K562 (cell line): Measurements from ENCODE around the gene ZC3H6. TPM values are rescaled to one million over a fixed set of nuclear protein-coding genes. Genes with fewer than 3 reads are reported as not detected.
A peak's percentile ranks its signal among the peaks of the same experiment; 100 is the strongest.

Source experiments
- EHMT2 ChIP-seq: fragments of 450-650 bp; IDR thresholded peaks from 2 replicates; pipeline ENCODE4 v1.6.1; 2018; ENCODE audit warnings: antibody characterized with exemption
- LARP7 ChIP-seq: fragments of 450-650 bp; IDR thresholded peaks from 2 replicates; pipeline ENCODE4 v1.6.1; 2016
- MBD1 ChIP-seq: fragments of 250-450 bp; sonication (Bioruptor Pico); IDR thresholded peaks from 2 replicates; pipeline ENCODE4 v1.8.0; 2022; ENCODE audit warnings: inconsistent platforms
- PREB ChIP-seq: sonication (generic); formaldehyde crosslinking; IDR thresholded peaks from 2 replicates; pipeline ENCODE4 v1.8.1; 2023; ENCODE audit warnings: mild to moderate bottlenecking, missing genetic modification reagents
- SRSF3 ChIP-seq: fragments of 200-400 bp; formaldehyde crosslinking; IDR thresholded peaks from 2 replicates; pipeline ENCODE4 v1.6.1; 2016; ENCODE audit warnings: mild to moderate bottlenecking, low read length, moderate library complexity; ENCODE audit not compliant: insufficient read depth
- ZFP36 ChIP-seq: fragments of 150-350 bp; IDR thresholded peaks from 2 replicates; pipeline ENCODE4 v1.6.1; 2018; ENCODE audit warnings: low read length, low read depth; ENCODE audit not compliant: partially characterized antibody
- ZNF140 ChIP-seq: fragments of 250-450 bp; sonication (Bioruptor Pico); IDR thresholded peaks from 2 replicates; pipeline ENCODE4 v1.8.0; 2021; ENCODE audit warnings: moderate library complexity, mild to moderate bottlenecking, inconsistent platforms
- ZNF75A ChIP-seq: fragments of 450-650 bp; formaldehyde crosslinking; IDR thresholded peaks from 2 replicates; pipeline ENCODE4 v1.4.0; 2020; ENCODE audit warnings: mild to moderate bottlenecking
- polyA plus RNA-seq, 8 experiments: library from polyadenylated mRNA; depleted of rRNA in 4 of 8; stranded (reverse) in 5 of 8; unstranded in 3 of 8; fragments of >200 nt; fragmentation: Nextera tagmentation in 2 of 8; fragmentation: Illumina TruSeq in 1 of 8; extraction: Ambion mirVana in 2 of 8; extraction: Trizol in 1 of 8; gene quantifications; 2 replicates each; pipeline versions ENCODE4 v1.2.1 to v1.2.3, GENCODE V29; 2011 to 2014; ENCODE audit warnings: inconsistent platforms in 1 of 8, missing spikeins in 1 of 8
- total RNA-seq, 7 experiments: library from RNA; depleted of rRNA in 6 of 7; stranded (reverse); fragments of >200 nt in 6 of 7; fragmentation: Illumina TruSeq in 2 of 7; extraction: Trizol in 2 of 7; gene quantifications; 2 replicates each; pipeline versions ENCODE4 v1.2.1 to v1.2.3, GENCODE V29; 2011 to 2021; ENCODE audit warnings: low replicate concordance in 1 of 7
- TF ChIP-seq, protein P1 (sequence below), 2 experiments: fragments of 450-650 bp; IDR thresholded peaks; 2 replicates each; pipeline ENCODE4 v1.6.1; 2016; ENCODE audit warnings: mild to moderate bottlenecking in 2 of 2, borderline replicate concordance in 1 of 2, low read depth in 1 of 2, moderate library complexity in 1 of 2
- TF ChIP-seq, protein P2 (sequence below): IDR thresholded peaks from 2 replicates; pipeline ENCODE4 v1.6.1; 2016; ENCODE audit warnings: missing genetic modification characterization, missing compliant biosample characterization
- TF ChIP-seq, protein P3 (sequence below), 2 experiments: IDR thresholded peaks; 2 replicates each; pipeline ENCODE4 v1.6.1; 2011; ENCODE audit warnings: borderline replicate concordance in 1 of 2, control low read depth in 1 of 2, low read depth in 1 of 2, low read length in 1 of 2, mild to moderate bottlenecking in 1 of 2, mixed read lengths in 1 of 2, moderate library complexity in 1 of 2; ENCODE audit not compliant: insufficient read depth in 1 of 2, insufficient read length in 1 of 2, poor library complexity in 1 of 2, severe bottlenecking in 1 of 2; ENCODE audit errors: extremely low read depth in 1 of 2

Gene ZC3H6
- total and polyA plus RNA-seq, 9 of the 15 experiments (the other 6 are each of a cell fraction or from before 2014, with no cell fraction given), result 0.45 to 1.9 (median 1.5) TPM

- TF ChIP-seq MBD1 (CRISPR knock-in tag), result no peak
- peak; percentile 2; the same call in 1 of the 2 replicates for TF ChIP-seq SRSF3
- TF ChIP-seq PREB (CRISPR knock-in tag), result no peak
- TF ChIP-seq, protein P1, sequence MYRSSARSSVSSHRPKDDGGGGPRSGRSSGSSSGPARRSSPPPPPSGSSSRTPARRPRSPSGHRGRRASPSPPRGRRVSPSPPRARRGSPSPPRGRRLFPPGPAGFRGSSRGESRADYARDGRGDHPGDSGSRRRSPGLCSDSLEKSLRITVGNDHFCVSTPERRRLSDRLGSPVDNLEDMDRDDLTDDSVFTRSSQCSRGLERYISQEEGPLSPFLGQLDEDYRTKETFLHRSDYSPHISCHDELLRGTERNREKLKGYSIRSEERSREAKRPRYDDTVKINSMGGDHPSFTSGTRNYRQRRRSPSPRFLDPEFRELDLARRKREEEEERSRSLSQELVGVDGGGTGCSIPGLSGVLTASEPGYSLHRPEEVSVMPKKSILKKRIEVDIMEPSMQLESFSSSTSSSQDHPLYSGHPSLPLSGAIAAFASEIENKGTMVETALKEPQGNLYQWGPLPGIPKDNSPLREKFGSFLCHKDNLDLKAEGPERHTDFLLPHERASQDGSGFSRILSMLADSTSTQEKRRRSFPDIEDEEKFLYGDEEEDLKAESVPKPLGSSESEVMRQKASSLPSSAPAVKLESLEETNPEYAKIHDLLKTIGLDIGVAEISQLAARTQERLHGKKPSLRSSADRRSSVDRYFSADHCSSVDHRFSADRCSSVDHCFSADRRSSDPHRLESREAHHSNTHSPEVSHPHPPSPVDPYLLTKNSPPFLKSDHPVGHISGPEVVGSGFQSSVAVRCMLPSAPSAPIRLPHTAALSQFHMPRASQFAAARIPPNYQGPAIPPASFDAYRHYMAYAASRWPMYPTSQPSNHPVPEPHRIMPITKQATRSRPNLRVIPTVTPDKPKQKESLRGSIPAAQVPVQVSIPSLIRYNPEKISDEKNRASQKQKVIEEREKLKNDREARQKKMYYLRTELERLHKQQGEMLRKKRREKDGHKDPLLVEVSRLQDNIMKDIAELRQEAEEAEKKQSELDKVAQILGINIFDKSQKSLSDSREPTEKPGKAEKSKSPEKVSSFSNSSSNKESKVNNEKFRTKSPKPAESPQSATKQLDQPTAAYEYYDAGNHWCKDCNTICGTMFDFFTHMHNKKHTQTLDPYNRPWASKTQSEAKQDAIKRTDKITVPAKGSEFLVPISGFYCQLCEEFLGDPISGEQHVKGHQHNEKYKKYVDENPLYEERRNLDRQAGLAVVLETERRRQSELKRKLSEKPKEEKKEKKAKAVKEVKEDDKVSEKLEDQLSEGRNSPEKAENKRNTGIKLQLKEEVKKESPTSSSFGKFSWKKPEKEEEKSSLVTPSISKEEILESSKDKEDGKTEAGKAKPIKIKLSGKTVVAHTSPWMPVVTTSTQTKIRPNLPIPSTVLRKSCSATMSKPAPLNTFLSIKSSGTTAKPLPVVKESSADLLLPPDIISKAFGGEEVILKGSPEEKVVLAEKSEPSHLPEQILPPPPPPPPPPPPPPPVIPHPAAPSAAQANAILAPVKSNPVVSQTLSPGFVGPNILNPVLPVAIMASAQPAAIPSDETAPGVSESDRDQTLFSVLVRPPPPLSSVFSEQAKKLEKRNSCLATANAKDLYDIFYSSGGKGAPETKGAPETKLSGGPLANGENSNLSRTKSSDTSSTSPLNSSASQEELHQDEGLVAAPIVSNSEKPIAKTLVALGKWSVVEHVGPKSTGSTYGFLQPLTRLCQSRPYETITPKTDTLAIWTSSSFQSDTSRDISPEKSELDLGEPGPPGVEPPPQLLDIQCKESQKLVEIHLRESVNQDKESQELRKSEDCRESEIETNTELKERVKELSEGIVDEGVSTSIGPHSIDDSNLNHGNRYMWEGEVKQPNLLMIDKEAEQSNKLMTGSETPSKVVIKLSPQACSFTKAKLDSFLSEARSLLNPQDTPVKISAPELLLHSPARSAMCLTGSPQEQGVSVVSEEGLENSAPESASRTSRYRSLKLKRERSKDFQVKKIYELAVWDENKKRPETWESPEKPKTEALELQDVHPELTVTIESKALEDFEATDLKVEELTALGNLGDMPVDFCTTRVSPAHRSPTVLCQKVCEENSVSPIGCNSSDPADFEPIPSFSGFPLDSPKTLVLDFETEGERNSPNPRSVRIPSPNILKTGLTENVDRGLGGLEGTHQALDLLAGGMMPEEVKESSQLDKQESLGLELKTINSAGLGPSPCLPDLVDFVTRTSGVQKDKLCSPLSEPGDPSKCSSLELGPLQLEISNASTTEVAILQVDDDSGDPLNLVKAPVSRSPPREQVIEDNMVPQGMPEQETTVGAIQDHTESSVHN (IDR thresholded peaks at IDR 0.05; ENCODE audit: borderline replicate concordance in 1 of 2, low read depth in 1 of 2), result no peak
- no peak for TF ChIP-seq ZNF75A
- no peak for TF ChIP-seq LARP7
- no peak for TF ChIP-seq EHMT2
- TF ChIP-seq, protein P2, sequence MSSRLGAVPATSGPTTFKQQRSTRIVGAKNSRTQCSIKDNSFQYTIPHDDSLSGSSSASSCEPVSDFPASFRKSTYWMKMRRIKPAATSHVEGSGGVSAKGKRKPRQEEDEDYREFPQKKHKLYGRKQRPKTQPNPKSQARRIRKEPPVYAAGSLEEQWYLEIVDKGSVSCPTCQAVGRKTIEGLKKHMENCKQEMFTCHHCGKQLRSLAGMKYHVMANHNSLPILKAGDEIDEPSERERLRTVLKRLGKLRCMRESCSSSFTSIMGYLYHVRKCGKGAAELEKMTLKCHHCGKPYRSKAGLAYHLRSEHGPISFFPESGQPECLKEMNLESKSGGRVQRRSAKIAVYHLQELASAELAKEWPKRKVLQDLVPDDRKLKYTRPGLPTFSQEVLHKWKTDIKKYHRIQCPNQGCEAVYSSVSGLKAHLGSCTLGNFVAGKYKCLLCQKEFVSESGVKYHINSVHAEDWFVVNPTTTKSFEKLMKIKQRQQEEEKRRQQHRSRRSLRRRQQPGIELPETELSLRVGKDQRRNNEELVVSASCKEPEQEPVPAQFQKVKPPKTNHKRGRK (tag), result no peak
- no peak for TF ChIP-seq ZFP36
- no peak for TF ChIP-seq ZNF140 (CRISPR knock-in tag)
- TF ChIP-seq, protein P3, sequence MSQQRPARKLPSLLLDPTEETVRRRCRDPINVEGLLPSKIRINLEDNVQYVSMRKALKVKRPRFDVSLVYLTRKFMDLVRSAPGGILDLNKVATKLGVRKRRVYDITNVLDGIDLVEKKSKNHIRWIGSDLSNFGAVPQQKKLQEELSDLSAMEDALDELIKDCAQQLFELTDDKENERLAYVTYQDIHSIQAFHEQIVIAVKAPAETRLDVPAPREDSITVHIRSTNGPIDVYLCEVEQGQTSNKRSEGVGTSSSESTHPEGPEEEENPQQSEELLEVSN (IDR thresholded peaks at IDR 0.05; ENCODE audit: borderline replicate concordance in 1 of 2, extremely low read depth in 1 of 2, insufficient read depth in 1 of 2, insufficient read length in 1 of 2, low read depth in 1 of 2, low read length in 1 of 2, poor library complexity in 1 of 2, severe bottlenecking in 1 of 2), result peak in 1 of 2 experiments; percentile 92
Observed at GRCh38 chr2:112275887-112276773, 733 bp downstream of the ZC3H6 start (continued).
